Measurements from ENCODE around the gene RAB43.

Gene RAB43

DNA sequence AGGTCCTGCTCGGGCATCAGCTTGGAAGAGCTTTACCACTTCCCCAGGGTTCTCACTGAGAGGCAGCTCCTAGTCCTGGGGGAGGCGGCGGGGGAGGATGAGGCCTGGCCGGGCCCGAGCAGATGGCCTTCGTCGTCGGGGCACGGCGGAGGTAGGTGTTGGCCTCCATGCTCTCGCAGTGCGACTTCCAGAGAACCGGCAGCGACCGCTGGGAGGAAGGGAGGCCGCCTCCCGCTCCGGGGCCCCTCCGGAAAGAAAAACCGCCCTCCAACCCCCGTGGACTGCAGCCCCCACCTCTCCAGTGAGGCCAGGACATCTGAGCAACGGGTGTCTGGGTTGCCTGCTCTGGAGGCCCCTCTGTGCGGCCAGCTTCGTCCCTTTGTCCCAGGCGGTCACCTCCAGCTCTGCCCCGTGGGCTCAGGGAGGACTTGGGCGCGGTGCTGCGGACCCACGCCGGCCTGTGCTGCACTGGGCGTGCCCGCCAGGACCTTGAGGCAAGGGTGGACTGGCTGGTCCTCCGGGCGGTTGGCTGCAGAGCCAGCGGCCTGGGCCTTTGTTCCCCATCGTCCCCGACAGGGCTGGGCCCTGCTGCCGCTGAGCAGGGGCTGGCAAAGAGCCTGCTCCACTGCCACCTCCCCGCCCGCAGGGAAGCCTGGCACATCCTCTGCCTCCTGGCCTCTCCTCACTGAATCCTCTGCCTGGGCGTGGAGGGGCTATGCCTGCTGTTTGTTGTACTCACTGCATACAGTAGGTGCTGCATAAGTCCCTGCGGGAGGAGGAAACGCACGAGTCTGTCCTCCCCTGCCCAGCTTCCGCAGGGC, 74.7 kb downstream of the RAB43 start:
- no peak overlapping the region for H3K4me3 ChIP-seq (ENCODE audit: low read depth, low read length)
- no peak for DNase-seq (ENCODE audit: low read depth)

DNA sequence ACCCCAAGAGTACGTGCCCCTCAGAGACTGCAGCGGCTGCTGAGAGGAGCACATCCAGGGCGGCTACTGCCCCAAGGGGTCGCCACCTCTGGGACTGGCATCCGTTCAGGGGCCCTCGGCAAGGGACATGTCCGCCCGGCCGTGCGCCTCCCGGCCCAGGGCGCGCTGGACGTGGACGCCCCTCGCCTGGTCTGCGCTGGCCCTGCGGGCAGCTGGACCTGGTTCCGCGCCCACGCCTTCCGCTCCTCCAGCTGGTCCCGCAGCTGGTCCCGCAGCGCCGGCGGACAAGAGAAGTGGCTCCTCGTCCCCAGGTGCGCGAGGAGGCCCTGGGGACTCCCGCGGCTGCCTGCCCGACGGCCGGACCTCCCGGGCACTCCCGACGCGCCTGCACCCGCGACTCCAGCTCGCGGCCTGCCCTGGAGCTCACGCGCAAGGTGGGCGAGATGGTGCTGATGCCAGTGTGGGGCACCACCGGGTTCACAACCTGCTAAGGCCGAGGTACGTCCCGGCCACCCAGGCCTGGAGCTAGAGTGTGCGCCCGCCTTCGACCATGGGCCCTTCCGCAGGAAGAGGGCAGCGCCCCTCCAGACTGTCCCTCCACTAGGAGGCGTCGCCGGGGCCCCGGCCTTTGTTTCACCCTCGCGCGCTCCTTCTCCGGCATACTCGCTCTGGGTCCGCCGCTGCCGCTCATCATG, 75.4 kb downstream of the RAB43 start:
- no peak for DNase-seq (ENCODE audit: low read depth)
- H3K4me3 ChIP-seq (ENCODE audit: low read depth, low read length) = peak overlapping the region; percentile 27

DNA sequence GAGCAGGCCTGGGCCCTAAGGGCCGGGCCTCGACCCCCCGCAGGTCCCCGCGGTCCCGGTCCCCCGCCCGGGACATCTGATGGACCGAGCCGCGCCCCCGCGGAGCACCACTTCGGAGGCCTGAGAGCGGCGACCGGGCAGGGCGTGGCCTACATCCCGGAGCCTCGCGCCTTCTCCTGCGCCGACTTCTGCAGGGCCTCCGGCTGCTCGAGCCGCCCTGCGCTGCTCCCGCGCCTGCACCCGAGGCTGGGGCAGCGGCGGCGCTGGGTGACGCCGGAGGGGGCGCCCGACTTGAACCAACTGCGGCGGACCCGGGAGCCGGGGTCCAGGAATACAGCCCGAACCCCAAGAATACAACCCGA, 75.9 kb downstream of the RAB43 start:
- DNase-seq (ENCODE audit: low read depth) = no peak
- H3K4me3 ChIP-seq (ENCODE audit: low read depth, low read length) = peak overlapping the region; percentile 27

DNA sequence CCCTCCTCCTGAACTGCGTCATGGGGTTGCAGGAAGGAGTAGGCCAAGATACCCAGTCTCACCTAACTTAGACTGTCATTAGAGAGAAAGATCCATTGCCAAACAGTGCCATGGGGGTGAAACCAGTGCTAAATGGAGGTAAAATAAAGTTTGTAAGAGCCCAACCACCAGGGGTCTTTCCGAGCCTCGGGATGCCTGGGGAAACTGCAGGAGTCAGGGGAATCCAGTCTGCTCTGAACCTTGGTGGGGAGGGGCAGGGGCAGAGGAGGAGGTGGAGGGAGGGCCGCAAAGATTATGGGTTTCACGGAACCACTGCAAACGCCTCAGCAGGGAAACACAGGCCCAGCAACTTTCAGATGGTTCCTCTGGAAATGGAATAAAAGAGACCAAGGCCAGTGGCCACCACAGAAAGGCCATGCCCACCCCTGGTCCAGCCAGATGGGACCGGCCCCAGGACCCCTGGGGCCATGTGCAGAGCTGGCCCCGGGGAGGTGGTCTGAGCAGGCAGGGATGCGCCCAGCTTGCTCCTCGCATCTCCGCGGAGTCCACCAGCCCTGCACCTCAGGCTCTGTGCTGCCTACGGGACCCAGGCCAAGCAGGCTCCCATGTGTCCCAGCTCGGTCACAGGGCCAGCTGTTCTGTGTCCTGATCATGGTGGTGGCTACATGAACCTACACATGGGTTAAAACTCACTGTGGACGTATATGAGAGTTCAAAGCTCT, 80.9 kb downstream of the RAB43 start:
- no peak for DNase-seq (ENCODE audit: low read depth)
- H3K4me3 ChIP-seq (ENCODE audit: low read depth, low read length) = no peak overlapping the region

DNA sequence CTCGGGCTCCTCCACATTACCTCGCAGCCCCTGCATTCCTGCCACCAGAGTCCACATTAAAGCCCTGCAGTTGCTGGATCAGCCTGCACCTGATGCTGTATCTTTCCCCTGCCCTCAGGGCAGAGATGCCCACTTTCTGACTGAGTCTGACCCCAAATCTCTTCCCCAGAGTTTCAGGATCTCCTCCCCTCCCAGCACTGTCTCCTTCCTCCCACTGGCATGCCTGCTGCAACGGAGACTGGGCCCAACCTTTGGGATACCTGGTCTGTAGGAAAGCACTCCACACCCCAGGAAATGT, 81.6 kb downstream of the RAB43 start:
- no peak for DNase-seq (ENCODE audit: low read depth)
- no peak overlapping the region for H3K4me3 ChIP-seq (ENCODE audit: low read depth, low read length)

DNA sequence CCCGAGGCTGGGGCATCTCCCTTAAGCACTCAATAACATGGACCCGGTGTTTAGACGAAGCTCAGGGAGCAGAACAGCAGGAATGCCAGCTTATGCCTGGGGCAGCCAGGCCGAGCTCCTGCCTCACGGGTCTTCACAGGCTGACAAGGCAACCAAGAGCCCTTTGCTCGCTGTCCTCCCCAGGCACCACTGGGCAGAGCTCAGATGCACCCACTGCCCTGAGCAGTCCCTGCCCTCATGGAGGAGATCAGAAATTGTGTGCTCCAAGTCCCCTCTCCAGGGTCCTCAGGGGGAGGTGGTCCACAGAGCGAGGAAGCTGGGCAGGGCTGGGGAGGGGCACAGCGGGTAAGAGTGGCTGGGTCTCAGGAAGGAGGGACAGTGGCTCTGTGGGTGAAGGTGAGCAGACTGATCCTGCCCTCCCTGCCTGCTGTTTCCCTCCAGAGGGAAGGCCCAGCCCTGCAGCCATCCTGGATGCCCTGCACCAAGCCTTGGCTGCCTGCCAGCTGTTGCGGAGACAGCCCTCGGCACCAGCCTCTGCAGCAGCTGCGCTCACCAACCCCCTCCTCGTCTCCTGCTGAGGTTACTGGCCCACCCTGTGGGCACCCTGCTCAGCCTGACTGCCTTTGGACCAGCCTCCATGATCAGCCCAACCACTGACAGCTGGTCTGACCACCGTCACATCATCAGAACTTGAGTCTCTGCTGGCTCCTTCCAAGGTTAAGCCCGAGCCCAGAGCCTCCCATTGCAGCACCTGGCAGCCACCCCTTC, 82.1 kb downstream of the RAB43 start:
- no peak overlapping the region for H3K4me3 ChIP-seq (ENCODE audit: low read depth, low read length)
- peak; percentile 30 for DNase-seq (ENCODE audit: low read depth)

DNA sequence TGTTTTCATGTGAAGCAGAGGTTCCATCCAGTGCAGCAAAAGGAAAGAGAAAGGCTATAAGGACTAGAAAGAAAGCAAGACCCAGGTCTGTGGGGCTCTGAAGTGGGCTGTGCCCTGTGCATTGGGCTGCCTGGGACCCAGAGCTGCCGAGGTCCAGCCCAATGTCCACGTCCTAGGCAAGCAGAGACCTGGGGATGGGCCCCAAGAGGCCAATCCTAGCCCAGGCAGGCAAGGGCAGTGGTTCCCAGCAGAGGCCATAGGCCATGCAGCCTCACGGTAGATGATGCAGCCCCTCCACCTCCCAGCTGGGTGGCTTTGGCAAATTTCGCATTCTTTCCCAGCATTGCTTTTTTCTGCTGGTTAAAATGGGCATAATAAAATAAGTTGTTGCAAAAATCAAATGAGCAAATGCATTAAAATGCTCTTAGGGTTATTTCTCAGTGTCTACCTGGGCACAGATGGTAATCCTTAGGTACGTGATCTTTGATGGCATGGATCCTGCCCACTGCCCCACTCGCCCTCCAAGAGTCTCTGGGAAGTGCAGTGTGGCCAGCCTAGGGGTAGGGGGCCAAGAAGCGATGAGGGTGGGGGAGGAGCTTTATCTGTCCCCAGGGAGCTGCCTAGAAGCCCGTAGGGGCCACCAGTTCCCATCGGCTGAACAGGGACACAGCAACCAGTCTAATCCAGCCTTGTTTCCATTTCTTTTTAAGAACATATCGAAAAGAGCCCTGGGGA, 83.3 kb downstream of the RAB43 start:
- H3K4me3 ChIP-seq (ENCODE audit: low read depth, low read length) = no peak overlapping the region
- no peak for DNase-seq (ENCODE audit: low read depth)
